H1 (cell line): ENCODE data around the gene REM1. TPM values are rescaled to one million over a fixed set of nuclear protein-coding genes. Genes with fewer than 3 reads are reported as not detected.

Experiments used
- ASH2L ChIP-seq: fragments of 200-600, 300-600 bp; sonication (generic); IDR thresholded peaks from one replicate; pipeline ENCODE4 v1.7.1; 2017; ENCODE audit warnings: low read length
- BCL11A ChIP-seq, 2 experiments: IDR thresholded peaks; one replicate each; pipeline ENCODE4 v1.6.1; 2011; ENCODE audit warnings: low read depth in 2 of 2, low read length in 2 of 2, mild to moderate bottlenecking in 2 of 2
- CBX5 ChIP-seq: fragments of 300-800, 300-1000 bp; sonication (generic); IDR thresholded peaks from 2 replicates; pipeline ENCODE4 v1.7.1; 2016; ENCODE audit warnings: antibody characterized with exemption, low read length, low read depth
- CHD7 ChIP-seq: fragments of 300-600 bp; sonication (generic); IDR thresholded peaks from 2 replicates; pipeline ENCODE4 v1.7.1; 2012; ENCODE audit warnings: low read length, moderate library complexity, mild to moderate bottlenecking, inconsistent platforms; ENCODE audit not compliant: insufficient replicate concordance
- CREB1 ChIP-seq: IDR thresholded peaks from 2 replicates; pipeline ENCODE4 v1.6.1; 2012; ENCODE audit warnings: inconsistent platforms
- EZH2 ChIP-seq: fragments of 200-600 bp; sonication (generic); IDR thresholded peaks from 2 replicates; pipeline ENCODE4 v1.7.1; 2012; ENCODE audit warnings: low read depth, mild to moderate bottlenecking, moderate library complexity, low read length, inconsistent platforms; ENCODE audit not compliant: severe bottlenecking
- FOSL1 ChIP-seq: IDR thresholded peaks from 2 replicates; pipeline ENCODE4 v1.6.1; 2011; ENCODE audit warnings: mild to moderate bottlenecking, low read depth, low read length, moderate library complexity; ENCODE audit not compliant: insufficient read depth
- HDAC2 ChIP-seq, 2 experiments: fragments of 300-600 bp in 1 of 2; sonication (generic) in 1 of 2; IDR thresholded peaks; 2 replicates each; pipeline ENCODE4 v1.6.1; 2011 to 2012; ENCODE audit warnings: low read depth in 2 of 2, low read length in 2 of 2, mild to moderate bottlenecking in 2 of 2, moderate library complexity in 2 of 2, borderline replicate concordance in 1 of 2, inconsistent platforms in 1 of 2
- JUND ChIP-seq: IDR thresholded peaks from 2 replicates; pipeline ENCODE4 v1.6.1; 2011; ENCODE audit warnings: mild to moderate bottlenecking, improper control_type of control experiment, low read length
- polyA plus RNA-seq, 7 experiments: library from polyadenylated mRNA; depleted of rRNA in 3 of 7; stranded (reverse) in 5 of 7; unstranded in 2 of 7; fragments of >200 nt in 5 of 7; fragments of 200-250 nt in 2 of 7; gene quantifications; 1 replicate in 5 of 7; 2 replicates in 1 of 7; 4 replicates in 1 of 7; pipeline versions ENCODE4 v1.2.1 to v1.2.3, GENCODE V29; 2011 to 2013; ENCODE audit warnings: missing spikeins in 2 of 7, mixed read lengths in 2 of 7
- total RNA-seq: library from RNA; stranded (reverse); fragmentation: NEBNext Ultra II Directional; extraction: Animal tissue kit (Norgen Biotek cat#: 25700); gene quantifications from 2 replicates; pipeline ENCODE4 v1.2.1, GENCODE V29; 2021

The REM1 gene
- total and polyA plus RNA-seq, 2 of the 8 experiments (the other 6 are each of a cell fraction or from before 2014, with no cell fraction given): 0.05 TPM; not detected in 1

GRCh38 chr20:31497838-31498540, 22.9 kb downstream of the REM1 start (continued):
- TF ChIP-seq CHD7: no peak
- no peak for TF ChIP-seq HDAC2 (IDR thresholded peaks at IDR 0.05; ENCODE audit: borderline replicate concordance in 1 of 2, low read depth in 2 of 2, low read length in 2 of 2)
- TF ChIP-seq CBX5: no peak
- no peak for TF ChIP-seq EZH2
- no peak for TF ChIP-seq FOSL1
- TF ChIP-seq CREB1: no peak
- TF ChIP-seq JUND: no peak
- no peak for TF ChIP-seq BCL11A (IDR thresholded peaks at IDR 0.05; ENCODE audit: low read depth in 2 of 2, low read length in 2 of 2)
- no peak for TF ChIP-seq ASH2L
